WERI-Rb-1 (cell line): ENCODE data around the gene USP21.

ENCODE experiments used
- DNase-seq: peaks from one replicate; pipeline ENCODE4 v3.0.0-alpha.2; 2020
- H3K27ac ChIP-seq: fragments of 250-450 bp; sonication (Bioruptor Pico); 2 replicates; pipeline ENCODE4 v1.5.1; 2020; ENCODE audit warnings: mild to moderate bottlenecking, moderate library complexity
- H3K27me3 ChIP-seq: fragments of 250-450 bp; sonication (Bioruptor Pico); 2 replicates; pipeline ENCODE4 v1.5.1; 2021; ENCODE audit warnings: mild to moderate bottlenecking, low read depth, moderate library complexity; ENCODE audit not compliant: insufficient read depth, severe bottlenecking
- H3K36me3 ChIP-seq: fragments of 250-450 bp; sonication (Bioruptor Pico); 2 replicates; pipeline ENCODE4 v1.5.1; 2020; ENCODE audit warnings: mild to moderate bottlenecking, moderate library complexity
- H3K4me3 ChIP-seq: 2 replicates; pipeline ENCODE4 v1.5.1; 2011; ENCODE audit warnings: low read depth, mild to moderate bottlenecking, control low read depth, low read length
- H3K9me3 ChIP-seq: fragments of 250-450 bp; sonication (Bioruptor Pico); 2 replicates; pipeline ENCODE4 v1.5.1; 2021; ENCODE audit warnings: mild to moderate bottlenecking, moderate library complexity; ENCODE audit not compliant: severe bottlenecking
- TF ChIP-seq, protein P1 (sequence below): IDR thresholded peaks from 2 replicates; pipeline ENCODE4 v1.5.1; 2011; ENCODE audit warnings: low read depth, mild to moderate bottlenecking, control low read depth, inconsistent platforms, low read length

USP21 gene

DNA sequence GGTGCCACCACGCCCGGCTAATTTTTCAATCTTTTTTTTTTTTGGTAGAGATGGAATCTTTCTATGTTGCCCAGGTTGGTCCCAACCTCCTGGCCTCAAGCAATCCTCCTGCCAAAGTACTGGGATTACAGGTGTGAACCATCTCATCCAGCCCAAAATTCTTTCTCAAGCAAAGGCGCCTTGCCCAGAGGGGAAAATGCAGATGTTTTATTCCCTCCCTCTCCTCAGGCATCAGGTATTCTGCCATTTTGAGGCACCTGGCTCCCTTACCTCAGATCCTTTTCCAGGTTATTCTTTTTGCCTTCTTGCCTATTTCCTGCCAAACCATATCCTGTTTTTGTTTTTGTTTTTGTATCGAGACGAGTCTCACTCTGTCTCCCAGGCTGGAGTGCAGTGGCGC is 29.1 kb downstream of the USP21 start:
- no peaks in the 10 kb centered on the region for H3K27me3 ChIP-seq
- DNase-seq = no peak
- H3K36me3 ChIP-seq = peaks cover 24% of the 10 kb centered on the region
- TF ChIP-seq, protein P1, sequence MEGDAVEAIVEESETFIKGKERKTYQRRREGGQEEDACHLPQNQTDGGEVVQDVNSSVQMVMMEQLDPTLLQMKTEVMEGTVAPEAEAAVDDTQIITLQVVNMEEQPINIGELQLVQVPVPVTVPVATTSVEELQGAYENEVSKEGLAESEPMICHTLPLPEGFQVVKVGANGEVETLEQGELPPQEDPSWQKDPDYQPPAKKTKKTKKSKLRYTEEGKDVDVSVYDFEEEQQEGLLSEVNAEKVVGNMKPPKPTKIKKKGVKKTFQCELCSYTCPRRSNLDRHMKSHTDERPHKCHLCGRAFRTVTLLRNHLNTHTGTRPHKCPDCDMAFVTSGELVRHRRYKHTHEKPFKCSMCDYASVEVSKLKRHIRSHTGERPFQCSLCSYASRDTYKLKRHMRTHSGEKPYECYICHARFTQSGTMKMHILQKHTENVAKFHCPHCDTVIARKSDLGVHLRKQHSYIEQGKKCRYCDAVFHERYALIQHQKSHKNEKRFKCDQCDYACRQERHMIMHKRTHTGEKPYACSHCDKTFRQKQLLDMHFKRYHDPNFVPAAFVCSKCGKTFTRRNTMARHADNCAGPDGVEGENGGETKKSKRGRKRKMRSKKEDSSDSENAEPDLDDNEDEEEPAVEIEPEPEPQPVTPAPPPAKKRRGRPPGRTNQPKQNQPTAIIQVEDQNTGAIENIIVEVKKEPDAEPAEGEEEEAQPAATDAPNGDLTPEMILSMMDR = no peak
- no peak overlapping the region for H3K4me3 ChIP-seq
- no peaks in the 10 kb centered on the region for H3K9me3 ChIP-seq
- no peak overlapping the region for H3K27ac ChIP-seq

- TF ChIP-seq, protein P1 = no peak
- Histone ChIP-seq H3K27me3 (no peaks in the 10 kb centered on the region), H3K9me3 (no peaks in the 10 kb centered on the region), H3K4me3 (no peak overlapping the region), H3K36me3 (peaks cover 26% of the 10 kb centered on the region), H3K27ac (no peak overlapping the region)
- DNase-seq = no peak
Measured at GRCh38 chr1:161189036-161189435, 29.7 kb downstream of the USP21 start.

DNA sequence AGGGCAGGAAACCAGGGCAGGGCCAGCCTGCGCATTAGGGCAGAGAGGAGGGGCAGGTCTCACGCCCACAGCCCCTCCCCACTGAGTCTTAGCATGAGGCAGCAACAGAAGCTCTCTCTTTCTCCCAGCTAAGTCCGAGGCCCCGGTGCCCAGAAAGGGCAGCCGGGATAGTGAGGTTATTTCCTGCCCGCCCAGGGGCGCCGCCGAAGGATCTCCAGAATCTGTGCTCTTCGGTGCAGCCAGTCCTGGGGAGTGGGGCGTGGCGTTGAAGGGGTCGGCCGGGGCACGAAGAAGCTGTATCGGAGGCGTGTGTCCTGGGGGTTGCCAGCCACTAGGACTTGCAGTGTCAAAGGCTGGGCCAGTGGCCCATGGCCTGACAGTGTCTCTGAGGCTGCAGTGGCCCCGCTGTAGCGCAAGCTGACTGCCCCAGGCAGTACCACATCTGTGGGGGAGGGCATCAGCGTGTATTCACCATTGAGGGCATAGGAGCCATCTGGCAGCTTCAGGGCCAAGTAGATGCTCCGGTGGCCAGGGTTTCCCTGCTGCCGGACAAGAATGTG is 31.7 kb downstream of the USP21 start:
- TF ChIP-seq, protein P1 = no peak
- no peak for DNase-seq
- Histone ChIP-seq H3K27me3 (no peaks in the 10 kb centered on the region), H3K9me3 (no peaks in the 10 kb centered on the region), H3K4me3 (no peak overlapping the region), H3K27ac (no peak overlapping the region), H3K36me3 (peaks cover 32% of the 10 kb centered on the region)

- Histone ChIP-seq H3K36me3 (peaks cover 34% of the 10 kb centered on the region), H3K27me3 (no peaks in the 10 kb centered on the region), H3K4me3 (no peak overlapping the region), H3K27ac (no peak overlapping the region), H3K9me3 (no peaks in the 10 kb centered on the region)
- TF ChIP-seq, protein P1 = no peak
- no peak for DNase-seq
Measured at GRCh38 chr1:161191971-161192370, 32.7 kb downstream of the USP21 start.

DNA sequence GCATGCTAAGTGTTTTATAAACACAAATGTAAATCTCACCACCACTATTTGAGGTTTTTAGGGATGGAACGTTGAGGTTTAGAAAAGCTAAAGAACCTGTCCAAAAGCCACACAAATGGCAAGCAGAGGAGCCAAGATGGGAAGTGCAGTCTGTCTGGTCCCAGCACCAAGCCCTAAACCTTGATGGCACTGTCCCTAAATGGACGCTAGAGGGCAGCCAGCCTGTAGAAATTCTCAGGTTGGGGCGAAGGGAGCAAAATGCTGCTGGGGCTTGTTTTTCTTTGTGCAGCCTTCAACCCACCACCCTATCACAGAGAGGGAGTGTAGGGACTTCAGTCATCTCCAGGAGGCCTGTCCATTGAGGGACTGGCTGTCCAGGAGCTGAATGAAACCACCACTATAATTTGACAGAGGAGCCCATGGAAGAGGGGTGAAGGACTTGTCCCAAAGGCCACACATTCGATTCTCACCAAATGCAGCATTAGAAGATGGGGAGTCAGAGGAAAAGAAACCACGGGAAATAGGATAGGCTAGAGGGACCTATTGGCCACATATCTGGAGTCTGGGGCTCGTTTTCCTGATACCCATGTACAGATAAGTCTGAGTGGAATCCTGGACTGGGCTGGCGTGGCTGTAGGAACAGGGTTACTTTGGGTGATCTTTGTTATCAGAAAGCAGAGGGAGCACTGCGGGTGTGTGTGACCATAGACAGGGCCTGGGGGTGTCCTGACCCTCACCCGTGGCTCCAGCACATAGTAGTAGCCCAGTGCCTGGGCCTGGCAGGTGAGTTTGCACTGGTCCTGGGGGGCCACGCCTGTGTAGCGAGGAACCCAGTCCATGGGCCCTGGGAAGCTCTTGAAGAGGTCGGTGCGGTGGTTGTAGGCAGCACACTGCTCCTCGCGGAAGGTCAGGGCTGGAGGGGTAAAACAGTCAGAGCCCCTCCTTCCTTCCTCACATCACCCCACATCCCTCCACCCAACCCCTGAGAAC is 33.5 kb downstream of the USP21 start:
- peak overlapping the region; percentile 48 for H3K27ac ChIP-seq
- DNase-seq = peak; percentile 85
- TF ChIP-seq, protein P1 = peak; percentile 99

More for the DNA sequence above, 33.5 kb downstream of the USP21 start:
- peaks cover 34% of the 10 kb centered on the region for H3K36me3 ChIP-seq
- no peaks in the 10 kb centered on the region for H3K27me3 ChIP-seq
- no peak overlapping the region for H3K4me3 ChIP-seq
- H3K9me3 ChIP-seq = no peaks in the 10 kb centered on the region
